NK-92 (cell line): Measurements from ENCODE around the gene CD5L.

ENCODE experiments used
- DNase-seq: peaks from one replicate; lab custom pipeline; 2025; ENCODE audit not compliant: unreplicated experiment; lab: John Stamatoyannopoulos, UW

Gene CD5L

DNA sequence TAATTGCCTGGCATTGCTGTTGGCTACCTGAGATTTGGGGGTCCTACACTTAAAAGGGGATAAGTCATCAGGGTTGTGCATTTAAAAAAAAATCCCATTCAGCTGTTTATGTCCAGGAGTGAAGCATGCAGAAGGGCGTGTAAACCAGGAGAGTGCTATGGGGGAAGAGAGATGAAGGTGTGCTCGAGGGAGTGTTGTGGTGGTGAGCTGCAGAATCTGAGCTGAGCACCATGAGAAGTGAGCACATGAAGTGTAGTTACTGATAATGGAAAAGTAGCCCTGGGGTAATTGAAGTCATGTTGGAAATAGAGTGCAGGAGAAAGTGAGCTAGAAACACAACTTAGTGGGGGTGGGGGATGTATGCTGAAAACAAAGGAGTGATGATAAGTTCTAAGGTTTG lies 22.4 kb downstream of the CD5L start:
- DNase-seq = no peak

DNA sequence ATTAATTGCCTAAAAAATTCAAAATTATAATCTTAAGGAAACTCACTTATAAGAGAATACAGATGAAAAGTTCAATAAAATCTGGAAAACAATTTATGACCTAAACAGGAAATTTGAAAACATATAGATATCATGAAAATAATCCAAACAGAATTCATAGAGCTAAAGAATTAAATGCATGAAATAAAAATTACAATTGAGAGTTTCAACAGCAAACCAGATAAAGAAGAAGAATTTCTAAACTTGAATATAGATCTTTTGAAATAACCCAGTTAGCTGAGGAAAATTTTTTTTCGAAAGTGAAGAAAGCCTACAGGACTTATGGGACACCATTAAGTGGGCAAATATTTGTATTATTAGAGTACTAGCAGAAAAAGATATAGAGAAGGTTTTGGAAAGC lies 28.3 kb downstream of the CD5L start:
- no peak for DNase-seq

DNA sequence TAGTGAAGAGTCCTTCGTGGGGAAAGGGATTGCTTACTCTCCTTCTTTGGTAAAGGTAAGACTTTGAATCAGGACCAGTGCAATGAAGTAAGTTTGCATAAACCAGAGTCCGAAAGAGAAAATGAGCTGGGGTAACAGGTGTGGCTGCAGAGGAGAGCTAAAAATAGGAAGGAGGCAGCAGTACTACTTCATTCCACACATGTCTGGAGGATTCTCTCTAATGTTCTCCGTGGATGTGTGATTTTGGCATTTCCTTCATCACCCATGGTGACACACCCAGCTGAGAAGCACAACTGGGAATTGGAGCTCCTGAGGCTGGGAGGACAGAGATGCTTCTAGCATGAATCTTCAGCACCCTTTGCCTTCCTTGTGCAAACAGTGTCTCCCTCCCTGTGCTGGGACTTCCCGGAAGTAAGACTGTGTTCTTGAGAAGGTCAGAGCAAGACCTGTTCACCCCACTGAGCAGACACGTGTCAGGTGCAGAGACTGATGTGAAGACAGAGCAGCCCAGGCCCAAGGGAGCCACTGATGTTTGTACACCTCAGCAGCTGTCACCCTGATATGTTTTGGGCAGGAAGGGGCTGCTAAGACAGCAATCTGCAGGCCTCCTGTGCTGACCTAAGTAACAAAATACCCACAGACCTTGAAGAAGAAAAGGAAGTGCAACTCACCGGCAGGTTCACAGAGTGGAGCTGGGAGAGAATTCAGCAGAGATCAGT lies 35.0 kb downstream of the CD5L start:
- DNase-seq = no peak

DNA sequence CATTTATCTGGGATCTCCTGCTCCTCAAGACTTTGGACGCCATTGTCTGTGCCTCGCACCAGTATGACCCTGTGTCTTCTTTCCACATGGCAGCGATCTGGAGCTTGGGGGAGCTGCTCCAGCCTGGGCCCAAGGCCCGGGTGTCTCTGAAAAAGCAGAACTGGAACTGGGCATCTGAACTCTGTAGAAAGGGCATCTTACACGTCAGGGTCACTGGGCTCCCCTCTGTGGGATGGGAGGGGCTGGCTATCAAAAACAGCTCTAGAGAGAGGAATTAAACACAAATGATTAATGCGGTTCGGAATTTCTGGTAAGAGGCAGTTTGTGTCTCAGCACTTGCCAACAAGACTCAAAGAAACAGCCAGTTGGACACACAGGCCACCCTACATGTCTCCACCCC lies 37.8 kb downstream of the CD5L start:
- DNase-seq = no peak

DNA sequence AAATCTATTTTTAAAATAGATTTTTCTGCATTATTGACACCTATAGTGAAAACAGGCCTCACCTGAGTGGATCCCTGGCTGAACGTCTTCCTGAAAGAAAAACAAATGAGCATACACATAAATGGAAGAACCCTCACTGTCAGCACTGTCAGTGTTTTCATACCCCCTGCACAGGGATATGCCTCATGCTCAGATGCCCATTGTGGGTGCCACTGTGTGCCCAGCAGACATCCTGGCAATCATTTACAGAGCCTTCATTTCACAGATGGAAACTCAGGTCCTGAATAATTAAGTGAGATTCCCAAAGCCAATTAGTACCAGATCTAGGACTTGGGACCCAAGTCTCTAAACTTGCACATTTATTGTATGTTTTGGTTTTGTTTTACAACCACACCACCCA lies 41.6 kb downstream of the CD5L start:
- no peak for DNase-seq

DNA sequence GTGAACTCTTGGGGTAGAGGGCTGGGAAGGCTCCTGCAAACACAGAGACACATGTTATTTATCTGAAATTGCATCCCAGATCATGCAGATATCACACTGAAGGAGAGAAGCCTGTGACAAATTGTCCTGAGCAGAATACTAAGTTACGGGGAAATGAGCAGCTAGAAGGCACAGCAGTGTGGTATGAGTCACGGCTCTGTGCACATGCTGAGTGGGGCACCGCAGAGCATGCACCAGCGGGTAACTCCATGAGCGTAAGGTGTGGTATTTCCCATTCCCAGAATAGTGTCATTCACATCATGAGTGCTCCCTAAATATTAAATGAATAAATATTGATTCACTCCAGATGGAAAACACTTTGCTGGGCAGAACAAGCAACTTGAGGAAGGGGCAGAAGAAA lies 43.4 kb downstream of the CD5L start:
- DNase-seq = no peak

DNA sequence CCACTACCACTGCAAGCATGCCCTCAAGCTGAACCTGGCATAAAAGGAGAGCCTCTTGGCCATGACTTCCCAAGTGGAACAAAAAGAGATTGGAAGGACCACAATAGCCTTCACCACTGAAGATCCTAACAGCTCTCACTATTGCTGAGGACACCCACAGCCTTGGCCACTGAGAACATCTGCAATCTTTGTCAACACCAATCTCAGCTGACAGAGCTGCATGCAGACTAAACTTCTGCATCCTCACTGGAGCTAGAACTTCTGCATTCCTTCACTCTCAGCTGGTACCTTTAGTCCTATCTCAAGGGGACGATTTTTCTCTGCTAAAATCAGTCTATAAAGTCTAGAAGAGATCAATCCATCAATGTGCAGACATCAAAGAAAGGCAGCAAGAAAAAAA lies 56.4 kb downstream of the CD5L start:
- no peak for DNase-seq

DNA sequence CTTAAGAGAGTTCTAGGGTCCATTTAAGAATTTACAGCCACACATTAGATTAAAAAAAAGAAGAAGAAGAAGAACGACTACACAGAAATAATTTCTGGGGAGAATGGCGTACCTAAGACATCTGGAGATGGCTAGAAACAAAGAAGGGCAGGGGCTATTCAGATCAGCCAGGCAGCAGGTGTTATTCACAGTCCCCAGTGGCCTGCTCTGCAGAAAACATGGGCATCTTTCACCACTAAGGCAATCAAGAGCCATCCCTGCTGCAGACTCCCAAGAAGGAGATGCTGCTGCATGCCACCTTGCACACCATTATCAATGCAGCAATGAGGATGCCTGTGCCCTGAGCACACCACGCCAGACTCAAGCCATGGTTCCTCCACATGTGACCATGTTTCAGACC lies 56.8 kb downstream of the CD5L start:
- DNase-seq = no peak

DNA sequence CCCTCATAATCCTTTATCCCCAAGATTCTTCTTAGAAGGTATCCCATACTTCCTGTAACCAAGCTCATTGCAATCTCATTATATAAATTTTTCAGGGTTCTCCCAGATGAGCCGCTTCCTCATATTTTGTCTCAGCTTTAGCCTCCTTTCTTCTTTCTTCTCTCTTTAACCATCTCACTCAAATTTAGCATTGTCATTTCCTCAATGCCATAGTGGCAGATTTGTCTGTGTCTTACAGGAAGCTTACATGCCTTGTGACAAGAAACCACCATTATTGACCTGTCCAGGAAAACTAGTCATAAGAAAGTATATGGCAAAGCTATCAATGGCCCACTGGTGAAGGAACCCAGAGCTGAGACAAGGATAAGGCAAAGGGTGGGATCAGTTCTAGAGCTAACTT lies 58.7 kb downstream of the CD5L start:
- DNase-seq = no peak

DNA sequence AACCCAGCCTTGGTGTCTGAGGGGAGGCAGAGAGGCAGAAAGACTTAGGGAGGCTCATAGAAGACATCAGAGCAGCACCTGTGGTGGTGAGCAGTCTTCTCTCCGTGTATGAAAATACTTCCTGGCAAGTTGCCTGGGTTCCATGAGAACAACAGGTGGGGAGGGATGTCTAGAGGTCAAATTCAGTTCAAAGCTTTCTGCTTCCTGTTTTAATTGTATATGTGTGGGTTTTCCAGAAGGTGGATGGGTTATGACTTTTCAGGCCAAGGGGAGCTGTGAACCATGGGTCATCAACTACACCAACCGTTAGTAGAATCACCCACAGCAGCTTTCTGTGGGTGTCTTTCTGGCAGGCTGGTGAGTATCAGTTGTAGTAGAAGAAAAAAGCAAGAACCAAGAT lies 60.6 kb downstream of the CD5L start:
- DNase-seq = no peak
